Activated CD8-positive, alpha-beta memory T cell treated with anti-CD3 and anti-CD28 coated beads, Interleukin-2, amount 10 ng/mL, durations not matched to agents 7 days and 5 days (primary cell): Measurements from ENCODE around the gene AKT2. TPM values are rescaled to one million over a fixed set of nuclear protein-coding genes. Genes with fewer than 3 reads are reported as not detected.

ENCODE experiments used
- ATAC-seq: fragments of 150-1000 bp; cut with Tn5 transposase; one replicate; pipeline ENCODE4 v1.10.0; 2021; ENCODE audit warnings: moderate library complexity
- CTCF ChIA-PET: fragments of 350-600 bp; sonication (Branson Sonifier 250); formaldehyde crosslinking; loops from one replicate; lab custom pipeline; 2021; ENCODE audit warnings: antibody characterized with exemption; lab: Charles Lee
- DNase-seq: peaks from one replicate; pipeline ENCODE4 v3.0.0-alpha.2; 2020
- H3K27ac Mint-ChIP-seq: one replicate; pipeline ENCODE4 v1.8.0; 2021; ENCODE audit warnings: mild to moderate bottlenecking, mixed read lengths
- H3K27me3 Mint-ChIP-seq: one replicate; pipeline ENCODE4 v1.8.0; 2021; ENCODE audit warnings: mixed read lengths
- H3K36me3 Mint-ChIP-seq: one replicate; pipeline ENCODE4 v1.8.0; 2021; ENCODE audit warnings: mild to moderate bottlenecking, mixed read lengths
- H3K4me1 Mint-ChIP-seq: one replicate; pipeline ENCODE4 v1.8.0; 2021; ENCODE audit warnings: mixed read lengths
- H3K4me3 Mint-ChIP-seq: one replicate; pipeline ENCODE4 v1.8.0; 2021; ENCODE audit warnings: mild to moderate bottlenecking, moderate library complexity, mixed read lengths
- H3K9me3 Mint-ChIP-seq: one replicate; pipeline ENCODE4 v1.8.0; 2022; ENCODE audit warnings: low read depth, mixed read lengths
- microRNA-seq: library from miRNA; unstranded; fragments of <30 nt; microRNA quantifications from one replicate; pipeline ENCODE4 v1.2.0, GENCODE V29; 2022
- total RNA-seq, 2 experiments: library from RNA; stranded (reverse); gene quantifications; one replicate each; pipeline ENCODE4 v1.2.3, GENCODE V29; 2021

Gene AKT2
- total RNA-seq, 2 experiments from 2014 or later: 141 to 172 TPM

- H3K4me3 Mint-ChIP-seq: no peak overlapping the region
- CTCF ChIA-PET: interaction anchor here (1.4 kb wide), 1 partner anchor 17 kb away, joined by 5 read pairs; no protein-coding TSS in a partner anchor
- no peaks in the 10 kb centered on the region for H3K4me1 Mint-ChIP-seq
- no peak overlapping the region for H3K27ac Mint-ChIP-seq
- no peak for DNase-seq
- no peak for ATAC-seq
- H3K36me3 Mint-ChIP-seq: no peaks in the 10 kb centered on the region
- no peaks in the 10 kb centered on the region for H3K9me3 Mint-ChIP-seq
- no peaks in the 10 kb centered on the region for H3K27me3 Mint-ChIP-seq
Measured at GRCh38 chr19:40200341-40201099, 84.6 kb downstream of the AKT2 start.

DNA sequence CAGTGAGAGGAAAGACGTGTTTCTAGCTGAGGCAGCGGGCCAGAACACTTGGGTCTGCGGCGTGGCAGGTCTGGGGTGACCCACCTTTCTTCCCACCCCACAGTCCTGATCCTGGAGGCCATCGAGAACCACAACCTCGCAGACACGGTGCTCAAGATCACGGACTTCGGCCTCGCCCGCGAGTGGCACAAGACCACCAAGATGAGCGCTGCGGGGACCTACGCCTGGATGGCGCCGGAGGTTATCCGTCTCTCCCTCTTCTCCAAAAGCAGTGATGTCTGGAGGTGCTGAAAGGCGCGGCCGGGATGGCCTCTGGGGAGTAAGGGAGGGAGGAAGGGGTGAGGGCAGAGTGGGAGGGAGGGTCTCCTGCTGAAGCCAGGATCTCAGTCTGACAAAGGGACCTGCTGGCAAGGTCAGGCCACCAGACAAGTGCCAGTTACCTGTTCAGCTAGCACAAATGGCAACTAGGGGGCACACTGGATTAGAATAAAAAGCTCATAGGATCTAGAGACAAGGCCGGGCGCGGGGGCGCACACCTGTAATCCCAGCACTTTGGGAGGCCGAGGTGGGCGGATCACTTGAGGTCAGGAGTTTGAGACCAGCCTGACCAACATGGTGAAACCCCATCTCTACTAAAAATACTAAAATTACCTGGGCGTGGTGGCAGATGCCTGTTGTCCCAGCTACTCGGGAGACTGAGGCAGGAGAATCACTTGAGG lies 86.7 kb downstream of the AKT2 start:
- Mint-ChIP-seq H3K27ac (no peak overlapping the region), H3K36me3 (no peaks in the 10 kb centered on the region), H3K4me1 (peaks cover 4% of the 10 kb centered on the region), H3K4me3 (no peak overlapping the region), H3K9me3 (no peaks in the 10 kb centered on the region), H3K27me3 (no peaks in the 10 kb centered on the region)
- DNase-seq (no peak), ATAC-seq (no peak)
- CTCF ChIA-PET: no interaction called here

DNA sequence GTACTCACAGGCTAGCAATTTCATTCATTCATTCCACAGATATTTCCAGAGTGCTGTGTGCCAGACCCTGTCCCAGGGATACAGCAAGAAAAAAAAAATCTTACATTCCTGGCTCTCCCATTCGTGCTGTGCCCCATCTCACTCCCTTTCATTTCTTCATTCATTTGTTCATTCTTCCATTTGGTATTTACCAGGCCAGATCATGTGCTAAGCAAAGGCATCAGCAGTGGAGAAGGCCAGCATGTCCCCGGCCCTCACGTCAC lies 91.6 kb downstream of the AKT2 start:
- Mint-ChIP-seq H3K27ac (no peak overlapping the region), H3K9me3 (no peaks in the 10 kb centered on the region), H3K36me3 (no peaks in the 10 kb centered on the region), H3K4me3 (no peak overlapping the region), H3K4me1 (peaks cover 22% of the 10 kb centered on the region), H3K27me3 (no peaks in the 10 kb centered on the region)
- ATAC-seq: no peak
- CTCF ChIA-PET: interaction anchor here (0.9 kb wide), 1 partner anchor 351 kb away, joined by 3 read pairs; no protein-coding TSS in a partner anchor
- no peak for DNase-seq

GRCh38 chr19:40192758-40193586 lies 92.2 kb downstream of the AKT2 start:
- no peaks in the 10 kb centered on the region for H3K9me3 Mint-ChIP-seq
- CTCF ChIA-PET: interaction anchor here (0.6 to 0.9 kb wide), 2 partner anchors 25 to 350 kb away, joined by 3 read pairs; partner anchors contain the start of gene TTC9B
- no peak for DNase-seq
- ATAC-seq: no peak
- peak overlapping the region; percentile 20 for H3K4me3 Mint-ChIP-seq
- H3K4me1 Mint-ChIP-seq: peaks cover 22% of the 10 kb centered on the region
- H3K27ac Mint-ChIP-seq: no peak overlapping the region
- no peaks in the 10 kb centered on the region for H3K36me3 Mint-ChIP-seq
- H3K27me3 Mint-ChIP-seq: no peaks in the 10 kb centered on the region

DNA sequence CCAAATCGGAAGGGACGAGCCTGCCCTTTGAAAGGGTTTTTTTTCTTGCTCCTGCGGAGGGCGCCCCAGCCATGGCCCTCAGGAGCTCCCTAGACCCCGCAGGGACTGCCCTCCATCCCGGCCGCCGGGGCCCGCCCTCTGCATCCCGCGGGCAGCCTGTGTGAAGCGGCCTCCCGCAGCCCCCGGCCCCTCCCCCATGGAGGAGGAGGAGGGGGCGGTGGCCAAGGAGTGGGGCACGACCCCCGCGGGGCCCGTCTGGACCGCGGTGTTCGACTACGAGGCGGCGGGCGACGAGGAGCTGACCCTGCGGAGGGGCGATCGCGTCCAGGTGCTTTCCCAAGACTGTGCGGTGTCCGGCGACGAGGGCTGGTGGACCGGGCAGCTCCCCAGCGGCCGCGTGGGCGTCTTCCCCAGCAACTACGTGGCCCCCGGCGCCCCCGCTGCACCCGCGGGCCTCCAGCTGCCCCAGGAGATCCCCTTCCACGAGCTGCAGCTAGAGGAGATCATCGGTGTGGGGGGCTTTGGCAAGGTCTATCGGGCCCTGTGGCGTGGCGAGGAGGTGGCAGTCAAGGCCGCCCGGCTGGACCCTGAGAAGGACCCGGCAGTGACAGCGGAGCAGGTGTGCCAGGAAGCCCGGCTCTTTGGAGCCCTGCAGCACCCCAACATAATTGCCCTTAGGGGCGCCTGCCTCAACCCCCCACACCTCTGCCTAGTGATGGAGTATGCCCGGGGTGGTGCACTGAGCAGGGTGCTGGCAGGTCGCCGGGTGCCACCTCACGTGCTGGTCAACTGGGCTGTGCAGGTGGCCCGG lies 93.1 kb downstream of the AKT2 start:
- DNase-seq: peak; percentile 47
- Mint-ChIP-seq H3K27me3 (peaks cover 4% of the 10 kb centered on the region), H3K9me3 (no peaks in the 10 kb centered on the region), H3K27ac (no peak overlapping the region), H3K4me1 (peaks cover 22% of the 10 kb centered on the region), H3K36me3 (no peaks in the 10 kb centered on the region), H3K4me3 (peak overlapping the region; percentile 20)
- ATAC-seq: peak; percentile 5
- CTCF ChIA-PET: interaction anchor here (0.6 to 1.2 kb wide), 3 partner anchors 26 to 38 kb away, joined by 3 read pairs; partner anchors contain the start of gene TTC9B

DNA sequence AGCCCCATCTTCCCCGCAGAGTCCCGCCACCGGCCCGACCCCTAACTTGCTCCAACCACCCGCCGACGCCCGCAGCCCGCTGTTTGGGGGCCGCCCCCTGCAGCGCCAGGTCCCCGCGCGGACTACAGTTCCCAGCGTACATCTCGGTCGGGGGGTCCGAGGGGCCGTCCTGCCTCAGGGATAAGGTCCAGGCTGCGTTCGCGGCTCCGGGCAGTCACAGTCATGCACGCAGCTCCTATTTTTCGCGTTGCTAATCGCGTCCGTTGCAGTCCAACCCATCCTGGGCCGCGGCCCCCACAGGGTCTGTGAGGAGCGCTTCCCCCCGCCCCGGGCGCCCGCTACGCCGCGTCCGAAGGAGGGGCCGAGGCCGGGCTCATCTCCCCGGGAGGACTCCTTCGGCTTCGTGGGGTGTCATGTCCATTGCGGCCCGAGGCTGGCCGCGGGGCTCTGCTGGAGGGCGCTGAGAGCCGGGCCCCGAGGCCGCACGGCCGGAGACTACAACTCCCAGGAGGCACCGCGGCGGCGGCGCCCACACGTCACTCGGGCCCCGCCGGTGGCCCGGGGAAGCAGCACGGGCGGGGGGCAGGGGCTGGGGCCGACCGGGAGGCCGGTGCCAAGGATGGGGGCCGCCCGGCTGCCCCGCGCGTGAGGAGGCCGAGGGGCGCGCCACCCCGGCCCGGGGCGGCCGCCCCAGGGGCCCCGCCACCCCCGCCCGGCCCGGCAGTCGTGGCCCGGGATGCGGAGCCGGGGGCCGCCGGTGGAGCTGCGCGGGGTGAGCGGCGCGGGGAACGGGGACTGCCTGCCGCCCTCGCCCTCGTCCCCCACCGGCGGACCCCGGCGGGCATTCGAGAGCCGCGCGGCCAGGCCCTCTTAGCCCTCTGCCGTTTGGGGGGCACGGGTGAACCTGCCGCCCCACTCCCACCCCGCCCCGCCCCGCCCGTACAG lies 94.0 kb downstream of the AKT2 start, which contains the start of gene MAP3K10:
MAP3K10 (plus strand) TSS at position 536 of the 945 bp plus-strand sequence. CDS start 606 bp downstream, outside the sequence.
- DNase-seq (peak; percentile 89), ATAC-seq (peak; percentile 91)
- CTCF ChIA-PET: interaction anchor here (0.7 to 2.3 kb wide), 9 partner anchors 16 to 400 kb away, joined by 3 to 11 read pairs (median 3); no protein-coding TSS in a partner anchor
- Mint-ChIP-seq H3K27me3 (peaks cover 4% of the 10 kb centered on the region), H3K4me1 (peaks cover 22% of the 10 kb centered on the region), H3K27ac (peak within 1 kb of the TSS; percentile 92), H3K9me3 (no peaks in the 10 kb centered on the region), H3K4me3 (peak within 1 kb of the TSS; percentile 81), H3K36me3 (no peaks in the 10 kb centered on the region)

DNA sequence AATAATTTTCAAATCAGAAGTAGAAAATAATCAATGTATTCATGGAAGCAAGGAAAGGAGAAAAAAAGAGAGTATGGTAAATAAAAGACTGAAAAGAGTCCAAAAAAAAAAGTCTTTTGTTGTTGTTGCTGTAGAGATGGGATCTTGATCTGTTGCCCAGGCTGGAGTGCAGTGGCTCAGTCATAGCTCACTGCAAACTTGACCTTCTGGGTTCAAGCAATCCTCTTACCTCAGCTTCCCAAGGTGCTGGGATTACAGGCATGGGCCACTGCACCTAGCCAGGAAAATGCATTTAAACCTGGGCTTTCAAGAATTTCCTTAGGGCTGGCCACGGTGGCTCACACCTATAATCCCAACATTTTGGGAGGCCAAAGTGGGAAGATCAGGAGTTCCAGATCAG lies 100.9 kb downstream of the AKT2 start:
- Mint-ChIP-seq H3K36me3 (no peaks in the 10 kb centered on the region), H3K9me3 (no peaks in the 10 kb centered on the region), H3K4me1 (no peaks in the 10 kb centered on the region), H3K4me3 (no peak overlapping the region), H3K27ac (no peak overlapping the region), H3K27me3 (peaks cover 14% of the 10 kb centered on the region)
- no peak for ATAC-seq
- no peak for DNase-seq
- CTCF ChIA-PET: interaction anchor here (1.2 kb wide), 1 partner anchor 19 kb away, joined by 8 read pairs; no protein-coding TSS in a partner anchor

Small RNA genes lying within 50 kb of the gene (microRNA-seq; reads per million reads assigned to microRNA genes)
- 113 reads per million, percentile 66 among the genes with 10 or more reads in this experiment for gene MIR641

Other genes with a start within 250 kb of the AKT2 start
- gene ZNF780B, start 229.1 kb downstream of the AKT2 start, total RNA-seq: 10 to 100 TPM; 18.6 to 25.7 TPM
- 10 to 100 TPM; 19.0 to 20.7 TPM for gene ZNF780A, start 194.4 kb downstream of the AKT2 start, total RNA-seq
- 10 to 100 TPM; 19.9 to 25.4 TPM for gene MAP3K10, start 93.9 kb downstream of the AKT2 start, total RNA-seq
- not detected for gene TTC9B, start 67.0 kb downstream of the AKT2 start, total RNA-seq
- under 1 TPM; 0.21 to 0.38 TPM for gene CCNP, start 58.7 kb downstream of the AKT2 start, total RNA-seq
- gene C19orf47, start 63.1 kb upstream of the AKT2 start, total RNA-seq: 10 to 100 TPM; 25.9 to 32.4 TPM
- gene PLD3, start 63.4 kb upstream of the AKT2 start, total RNA-seq: 10 to 100 TPM; 72.0 to 84.7 TPM
- gene HIPK4, start 104.8 kb upstream of the AKT2 start, total RNA-seq: not detected
- gene PRX, start 128.0 kb upstream of the AKT2 start, total RNA-seq: 1 to 10 TPM in 1 of 2 experiments, under 1 TPM in 1; 0.80 to 1.1 TPM
- 1 to 10 TPM; 9.4 to 9.6 TPM for gene SERTAD1, start 140.6 kb upstream of the AKT2 start, total RNA-seq
- 10 to 100 TPM; 13.4 to 13.7 TPM for gene SERTAD3, start 159.0 kb upstream of the AKT2 start, total RNA-seq
- gene BLVRB, start 180.4 kb upstream of the AKT2 start, total RNA-seq: 10 to 100 TPM; 12.9 to 23.3 TPM
- under 1 TPM; 0.30 to 0.44 TPM for gene SPTBN4, start 181.7 kb upstream of the AKT2 start, total RNA-seq